B cell (primary cell): ENCODE measurements around the gene UGT1A9. TPM values are rescaled to one million over a fixed set of nuclear protein-coding genes. Genes with fewer than 3 reads are reported as not detected.

Experiments used
- ATAC-seq: fragments of 200-7000 bp; cut with Tn5 transposase; one replicate; pipeline ENCODE4 v1.10.0; 2021; ENCODE audit warnings: low read depth, mild to moderate bottlenecking, moderate number of reproducible peaks, moderate library complexity
- CTCF ChIA-PET: fragments of 350-600 bp; sonication (Branson Sonifier 250); formaldehyde crosslinking; loops from one replicate; lab custom pipeline; 2021; ENCODE audit warnings: antibody characterized with exemption, inconsistent platforms; lab: Charles Lee
- POLR2A ChIA-PET: fragments of 350-600 bp; sonication (Branson Sonifier 250); formaldehyde crosslinking; loops from one replicate; lab custom pipeline; 2021; ENCODE audit warnings: antibody characterized with exemption; lab: Charles Lee
- DNase-seq: peaks from one replicate; pipeline ENCODE4 v3.0.0; 2013
- H2AFZ ChIP-seq: 2 replicates; pipeline ENCODE4 v1.6.1; 2012; ENCODE audit warnings: mild to moderate bottlenecking, low read depth, low read length; ENCODE audit not compliant: insufficient read depth, poor library complexity, severe bottlenecking
- H3K27ac ChIP-seq, 2 donors: 1 replicate in 1 of 2; 2 replicates in 1 of 2; pipeline ENCODE4 v1.5.1; 2012 to 2013; ENCODE audit warnings: low read length in 2 of 2, mild to moderate bottlenecking in 2 of 2, moderate library complexity in 1 of 2
- H3K27me3 ChIP-seq, 4 experiments: fragments of 200-600 bp in 1 of 4; sonication (generic) in 1 of 4; replicated peaks in 1 of 4; 1 replicate in 2 of 4; 2 replicates in 2 of 4; pipeline versions ENCODE4 v1.6.1 to v1.7.0; 2013 to 2016; ENCODE audit warnings: low read length in 3 of 4, mild to moderate bottlenecking in 2 of 4, mixed read lengths in 1 of 4, moderate library complexity in 1 of 4; ENCODE audit not compliant: insufficient read depth in 4 of 4, control insufficient read depth in 3 of 4; ENCODE audit errors: control extremely low read depth in 1 of 4
- H3K36me3 ChIP-seq, 2 experiments: replicated peaks in 1 of 2; 1 replicate in 1 of 2; 2 replicates in 1 of 2; pipeline versions ENCODE4 v1.6.1 to v1.7.1; 2013; ENCODE audit warnings: low read length in 1 of 2; ENCODE audit not compliant: insufficient read depth in 2 of 2, control insufficient read depth in 1 of 2; ENCODE audit errors: control extremely low read depth in 1 of 2, extremely low read depth in 1 of 2
- H3K4me1 ChIP-seq, 2 donors: fragments of 200-600 bp in 1 of 2; sonication (generic) in 1 of 2; 1 replicate in 1 of 2; 2 replicates in 1 of 2; pipeline versions ENCODE4 v1.5.1 to v1.6.1; 2013 to 2017; ENCODE audit warnings: low read length in 2 of 2; ENCODE audit not compliant: control insufficient read depth in 2 of 2, insufficient read depth in 2 of 2
- H3K4me2 ChIP-seq: replicated peaks from 2 replicates; pipeline ENCODE3; 2012; ENCODE audit warnings: mild to moderate bottlenecking, low read depth, low read length; ENCODE audit not compliant: poor library complexity, severe bottlenecking
- H3K4me3 ChIP-seq, 5 experiments: fragments of 200-600 bp in 1 of 5; sonication (generic) in 1 of 5; 1 replicate in 3 of 5; 2 replicates in 2 of 5; pipeline versions ENCODE4 v1.5.1 to v1.7.0; 2011 to 2016; ENCODE audit warnings: low read length in 4 of 5, mild to moderate bottlenecking in 4 of 5, low read depth in 2 of 5, control low read depth in 1 of 5, moderate library complexity in 1 of 5; ENCODE audit not compliant: insufficient read depth in 1 of 5; ENCODE audit errors: control extremely low read depth in 1 of 5, extremely low read depth in 1 of 5
- H3K79me2 ChIP-seq: fragments of 200-600 bp; sonication (generic); one replicate; pipeline ENCODE4 v1.6.0; 2016; ENCODE audit warnings: low read length; ENCODE audit not compliant: control insufficient read depth, insufficient read depth
- H3K9ac ChIP-seq: fragments of 200-600 bp; sonication (generic); 2 replicates; pipeline ENCODE4 v1.6.1; 2017; ENCODE audit warnings: mild to moderate bottlenecking, low read length, moderate library complexity
- H3K9me3 ChIP-seq, 3 donors: one replicate each; pipeline versions ENCODE4 v1.6.1 to v1.7.1; 2013; ENCODE audit warnings: low read length in 2 of 3; ENCODE audit not compliant: control insufficient read depth in 2 of 3, insufficient read depth in 1 of 3; ENCODE audit errors: control extremely low read depth in 1 of 3
- H4K20me1 ChIP-seq: 2 replicates; pipeline ENCODE4 v1.6.0; 2012; ENCODE audit warnings: mild to moderate bottlenecking, low read length; ENCODE audit not compliant: insufficient read depth, control insufficient read depth, poor library complexity, severe bottlenecking
- H3K27ac Mint-ChIP-seq: one replicate; pipeline ENCODE4 v1.8.0; 2021; ENCODE audit warnings: mixed read lengths
- H3K27me3 Mint-ChIP-seq: one replicate; pipeline ENCODE4 v1.8.0; 2021; ENCODE audit warnings: mixed read lengths
- H3K4me1 Mint-ChIP-seq: one replicate; pipeline ENCODE4 v1.8.0; 2021; ENCODE audit warnings: mixed read lengths
- H3K4me3 Mint-ChIP-seq: one replicate; pipeline ENCODE4 v1.8.0; 2021; ENCODE audit warnings: mixed read lengths
- H3K9me3 Mint-ChIP-seq: one replicate; pipeline ENCODE4 v1.8.0; 2022; ENCODE audit warnings: mixed read lengths; ENCODE audit not compliant: insufficient read depth
- CTCF ChIP-seq: fragments of 200-600 bp; IDR thresholded peaks from one replicate; pipeline ENCODE4 v1.8.0; 2022; ENCODE audit warnings: antibody characterized with exemption, mild to moderate bottlenecking
- EZH2 ChIP-seq: IDR thresholded peaks from 2 replicates; pipeline ENCODE4 v1.6.1; 2012; ENCODE audit warnings: borderline replicate concordance, low read depth, mild to moderate bottlenecking, moderate library complexity, low read length; ENCODE audit not compliant: insufficient read depth, poor library complexity, severe bottlenecking
- WGBS: methylation state at CpG from one replicate; pipeline ENCODE4 v1.1.5; 2013; ENCODE audit warnings: missing lambda C conversion rate; ENCODE audit not compliant: insufficient coverage; 5-methylcytosine and 5-hydroxymethylcytosine counted together
- intact Hi-C: fragments of 100-400 bp; cut with micrococcal nuclease; formaldehyde crosslinking; loops from one replicate; pipeline ENCODE4 v1.10.0; 2022
- polyA plus RNA-seq: library from polyadenylated mRNA; depleted of rRNA; stranded (reverse); fragments of >200 nt; gene quantifications from 2 replicates; pipeline ENCODE4 v1.2.3, GENCODE V29; 2012
- total RNA-seq, 2 donors: library from RNA; stranded (reverse); fragments of 120-200 nt in 1 of 2; gene quantifications; 1 replicate in 1 of 2; 2 replicates in 1 of 2; pipeline versions ENCODE4 v1.2.3 to v1.2.4, GENCODE V29; 2013 to 2022

Gene UGT1A9
- total and polyA plus RNA-seq, 2 donors (not counting 1 experiment from before 2014, with no cell fraction given): not detected

DNA sequence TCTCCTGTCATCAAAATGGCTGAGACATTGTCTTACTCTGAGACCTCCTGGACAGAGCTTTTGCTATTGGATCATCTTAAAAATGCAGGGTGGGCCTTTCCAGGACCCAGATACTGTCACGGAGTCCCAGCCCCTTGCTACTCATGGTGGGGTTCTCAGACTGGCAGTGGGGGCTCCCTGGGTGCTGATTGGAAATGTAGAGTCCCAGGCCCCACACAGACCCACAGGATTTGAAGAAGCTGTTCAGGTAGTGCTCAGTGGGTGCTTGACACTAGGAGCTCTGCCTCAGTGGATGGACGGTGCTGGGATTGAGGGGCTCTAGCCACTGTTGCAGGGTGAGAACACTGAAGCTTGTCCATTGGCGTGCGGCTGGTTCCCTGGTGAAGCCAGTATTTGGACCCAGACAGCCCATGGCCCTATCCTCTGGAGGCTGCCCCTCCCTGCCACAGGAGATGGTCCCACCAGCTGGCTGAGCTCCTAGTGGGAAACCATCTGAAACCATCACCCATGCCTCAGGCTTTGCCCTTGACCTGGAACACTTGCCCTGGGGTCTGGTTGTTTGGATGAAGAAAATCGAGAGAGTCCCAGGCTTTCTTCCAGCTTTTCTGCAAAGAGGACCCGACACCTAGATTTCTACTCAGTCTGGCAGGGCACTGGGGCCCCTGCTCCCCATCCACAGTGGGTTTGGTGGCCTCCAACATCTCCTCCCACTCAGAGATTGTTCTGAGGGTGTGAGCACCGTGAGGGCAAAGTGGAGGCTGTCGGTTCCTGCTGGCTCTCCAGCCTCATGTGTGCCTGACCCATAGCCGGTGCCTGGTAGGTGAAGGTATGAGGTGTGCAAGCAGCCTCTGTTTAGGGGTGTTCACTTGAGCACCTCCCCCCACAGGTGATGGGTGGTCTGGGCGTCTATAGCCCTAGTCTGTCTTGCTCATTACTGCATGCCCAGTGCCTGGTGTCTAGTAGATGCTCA is 136.6 kb downstream of the UGT1A9 start:
- CTCF ChIA-PET: no interaction called here
- no peak overlapping the region for H3K4me3 Mint-ChIP-seq
- no peaks in the 10 kb centered on the region for H3K4me1 ChIP-seq
- intact Hi-C loops: no loop called here
- no peak overlapping the region for H2AFZ ChIP-seq
- no peak overlapping the region for H3K4me3 ChIP-seq
- TF ChIP-seq CTCF: no peak
- no peak for TF ChIP-seq EZH2
- peaks cover 28% of the 10 kb centered on the region for H3K27me3 Mint-ChIP-seq
- 91% methylated on average over 7 of the region's 10 CpGs for WGBS
- no peaks in the 10 kb centered on the region for H3K36me3 ChIP-seq
- POLR2A ChIA-PET: no interaction called here
- ATAC-seq (no peak), DNase-seq (no peak)
- no peaks in the 10 kb centered on the region for H4K20me1 ChIP-seq
- no peak overlapping the region for H3K27ac ChIP-seq
- no peaks in the 10 kb centered on the region for H3K9me3 ChIP-seq
- H3K27ac Mint-ChIP-seq: no peak overlapping the region
- no peak overlapping the region for H3K9ac ChIP-seq
- peaks cover 0 to 10% (median 0%) of the 10 kb centered on the region in 4 experiments for H3K27me3 ChIP-seq
- H3K9me3 Mint-ChIP-seq: no peaks in the 10 kb centered on the region
- H3K4me2 ChIP-seq: no peak overlapping the region
- no peaks in the 10 kb centered on the region for H3K79me2 ChIP-seq
- H3K4me1 Mint-ChIP-seq: no peaks in the 10 kb centered on the region

DNA sequence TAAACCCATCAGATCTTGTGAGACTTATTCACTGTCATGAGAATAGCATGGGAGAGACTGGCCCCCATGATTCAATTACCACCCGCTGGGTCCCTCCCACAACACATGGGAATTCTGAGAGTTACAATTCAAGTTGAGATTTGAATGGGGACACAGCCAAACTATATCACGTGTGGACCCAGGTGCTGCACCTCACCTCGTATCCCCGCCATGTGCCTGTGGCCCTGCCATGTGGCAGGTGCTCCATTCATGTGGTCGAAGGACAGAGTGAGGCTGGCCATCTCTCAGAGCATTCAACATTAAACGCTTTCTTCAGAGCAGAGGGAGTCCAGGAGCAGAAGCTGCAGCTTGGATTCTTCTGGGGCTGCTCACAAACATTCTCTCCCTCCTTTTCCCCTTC is 138.7 kb downstream of the UGT1A9 start:
- ChIA-PET POLR2A (no interaction called here), CTCF (no interaction called here)
- no peak overlapping the region for H3K4me3 ChIP-seq
- H3K4me2 ChIP-seq: no peak overlapping the region
- DNase-seq (no peak), ATAC-seq (no peak)
- WGBS: 84% methylated on average over 5 of the region's 6 CpGs
- no peak overlapping the region for H3K27ac ChIP-seq
- no peak overlapping the region for H2AFZ ChIP-seq
- TF ChIP-seq EZH2 (no peak), CTCF (no peak)
- no peak overlapping the region for H3K9ac ChIP-seq
- no peak overlapping the region for H3K4me3 Mint-ChIP-seq
- H4K20me1 ChIP-seq: no peaks in the 10 kb centered on the region
- no peaks in the 10 kb centered on the region for H3K4me1 Mint-ChIP-seq
- no peaks in the 10 kb centered on the region for H3K9me3 Mint-ChIP-seq
- no peaks in the 10 kb centered on the region for H3K9me3 ChIP-seq
- H3K79me2 ChIP-seq: no peaks in the 10 kb centered on the region
- no peak overlapping the region for H3K27ac Mint-ChIP-seq
- peaks cover 22% of the 10 kb centered on the region for H3K27me3 Mint-ChIP-seq
- no peaks in the 10 kb centered on the region for H3K36me3 ChIP-seq
- intact Hi-C loops: no loop called here
- H3K27me3 ChIP-seq: peaks cover 0 to 8% (median 0%) of the 10 kb centered on the region in 4 experiments
- no peaks in the 10 kb centered on the region for H3K4me1 ChIP-seq
